ENCODE results near the gene ATF7IP. TPM values are rescaled to one million over a fixed set of nuclear protein-coding genes. Genes with fewer than 3 reads are reported as not detected.
A peak's percentile ranks its signal among the peaks of the same experiment; 100 is the strongest.

Gene ATF7IP
- total RNA-seq, 1 experiment from 2014 or later, result 13.3 TPM

- no peak for DNase-seq (ENCODE audit: low read depth)
Observed at GRCh38 chr12:14473707-14474287, 108.3 kb downstream of the ATF7IP start.

GRCh38 chr12:14479004-14479403 lies 113.5 kb downstream of the ATF7IP start:
- no peak for DNase-seq (ENCODE audit: low read depth)

GRCh38 chr12:14481201-14481600 lies 115.7 kb downstream of the ATF7IP start:
- DNase-seq (ENCODE audit: low read depth), result no peak

DNA sequence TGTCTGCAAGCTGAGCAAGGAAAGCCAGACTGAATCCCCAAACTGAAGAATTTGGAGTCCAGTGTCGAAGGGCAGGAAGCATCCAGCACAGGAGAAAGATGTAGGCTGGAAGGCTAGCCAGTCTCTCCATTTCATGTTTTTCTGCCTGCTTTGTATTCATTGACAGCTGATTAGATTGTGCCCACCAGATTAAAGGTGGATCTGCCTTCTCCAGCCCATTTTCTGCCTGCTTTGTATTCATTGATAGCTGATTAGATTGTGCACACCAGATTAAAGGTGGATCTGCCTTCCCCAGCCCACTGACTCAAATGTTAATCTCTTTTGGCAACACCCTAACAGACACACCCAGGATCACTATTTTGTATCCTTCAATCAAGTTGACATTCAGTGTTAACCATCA lies 116.9 kb downstream of the ATF7IP start:
- no peak for DNase-seq (ENCODE audit: low read depth)

DNA sequence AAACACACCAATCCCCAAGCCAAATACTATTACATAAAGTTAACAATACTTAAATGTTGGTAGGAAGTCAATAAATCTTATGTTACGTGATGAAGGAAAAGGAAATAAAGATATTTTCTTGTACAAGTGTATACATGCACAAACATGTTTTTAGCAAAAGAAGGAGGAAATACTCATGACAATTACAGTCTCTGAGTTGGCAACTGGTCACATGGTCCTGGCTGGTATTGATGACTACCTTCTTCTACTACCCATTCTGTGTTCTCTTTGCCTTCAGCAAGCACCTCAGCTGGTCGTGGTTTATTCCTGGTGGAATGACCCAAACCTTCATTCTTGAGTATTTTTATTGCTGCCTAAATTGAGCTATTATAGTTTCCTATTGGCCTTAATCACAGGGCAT lies 117.4 kb downstream of the ATF7IP start:
- DNase-seq (ENCODE audit: low read depth), result no peak

DNA sequence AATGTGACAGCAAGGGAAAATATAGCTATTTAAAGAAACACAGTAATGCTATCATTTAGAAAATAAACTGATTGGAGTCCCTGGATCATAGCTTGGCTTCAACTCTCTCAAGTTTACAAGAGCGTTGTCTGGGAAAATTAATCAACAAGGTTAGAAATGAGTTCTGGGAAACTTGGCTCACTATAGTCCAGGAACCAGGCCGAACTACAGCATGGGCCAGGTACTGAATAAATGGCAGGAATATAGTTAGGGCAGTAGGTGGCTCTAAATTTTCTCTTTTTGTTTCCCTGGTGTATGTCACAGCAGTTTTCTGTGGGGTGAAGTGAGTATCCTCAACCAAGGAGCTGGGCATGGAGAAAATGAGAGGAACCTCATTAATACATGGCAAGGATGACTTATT lies 129.8 kb downstream of the ATF7IP start:
- DNase-seq (ENCODE audit: low read depth), result no peak

GRCh38 chr12:14505626-14506596 lies 140.4 kb downstream of the ATF7IP start:
- no peak for DNase-seq (ENCODE audit: low read depth)

DNA sequence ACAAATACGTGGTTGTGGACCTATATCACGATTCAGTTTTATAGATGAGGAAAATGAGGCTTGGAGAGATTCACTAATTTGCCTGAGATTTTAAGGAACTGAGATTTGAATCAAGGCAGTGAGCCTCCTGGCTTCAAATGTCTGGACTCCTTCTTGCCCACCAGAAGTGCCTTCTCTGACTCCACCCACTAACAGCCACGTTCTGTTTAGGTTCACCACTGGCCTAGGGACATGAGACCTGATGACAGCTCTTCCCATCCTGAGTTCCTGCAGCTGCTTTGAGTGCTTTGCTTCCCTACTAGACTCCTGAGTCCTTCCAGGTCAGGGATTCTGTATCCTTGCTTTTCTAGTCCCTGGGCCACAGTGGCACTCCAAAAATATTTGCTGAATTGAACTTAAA lies 145.1 kb downstream of the ATF7IP start:
- DNase-seq (ENCODE audit: low read depth), result no peak

DNA sequence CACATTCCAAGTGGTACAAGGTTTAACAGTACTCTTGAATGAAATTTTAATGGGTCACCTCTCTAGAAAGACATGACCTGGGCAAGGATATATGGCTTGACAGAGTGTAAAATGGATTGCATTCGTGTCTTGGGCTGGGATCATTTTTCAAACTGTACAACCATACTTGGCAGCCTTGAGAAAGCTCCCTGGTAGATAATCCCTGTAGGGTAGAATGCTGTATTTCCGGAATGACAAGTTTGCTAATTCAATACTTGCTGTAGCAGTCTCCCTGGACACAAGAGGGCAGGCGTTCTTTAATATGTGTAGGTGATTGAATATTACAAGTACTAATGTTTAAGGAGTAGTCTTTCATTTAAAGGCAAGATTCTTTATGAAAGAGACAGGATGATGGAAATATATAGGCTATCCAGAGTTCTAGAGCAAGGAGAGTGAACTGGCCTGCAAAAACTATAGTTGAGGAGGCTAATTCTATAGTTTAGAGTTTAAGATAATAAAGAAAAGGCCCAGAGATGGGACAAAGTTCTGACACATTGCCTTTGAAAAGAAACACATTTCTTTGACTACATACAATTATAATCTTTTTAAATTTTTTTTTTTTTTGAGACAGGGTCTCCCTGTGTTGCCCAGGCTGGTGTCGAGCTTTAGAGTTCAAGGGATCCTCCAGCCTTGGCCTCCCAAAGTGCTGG lies 148.8 kb downstream of the ATF7IP start:
- peak; percentile 19 for DNase-seq (ENCODE audit: low read depth)

- DNase-seq (ENCODE audit: low read depth), result no peak
Observed at GRCh38 chr12:14514946-14515345, 149.5 kb downstream of the ATF7IP start.

DNA sequence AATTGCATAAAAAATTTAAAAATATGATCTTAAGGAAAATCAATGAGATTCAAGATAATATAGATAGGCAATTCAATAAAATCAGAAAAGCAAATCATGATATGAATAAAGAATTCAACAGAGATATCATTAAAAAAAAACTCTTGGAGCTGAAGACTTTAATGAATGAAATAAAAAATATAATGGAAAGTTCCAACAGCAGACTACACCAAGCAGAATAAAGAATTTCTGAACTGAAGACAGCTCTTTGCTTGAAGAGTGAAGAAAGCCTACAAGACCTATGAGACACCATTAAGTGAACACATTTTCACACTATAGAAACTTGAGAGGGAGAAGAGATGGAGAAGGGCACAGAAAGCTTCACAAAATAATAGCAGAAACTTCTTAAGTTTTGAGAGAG lies 156.3 kb downstream of the ATF7IP start:
- DNase-seq (ENCODE audit: low read depth), result no peak

- DNase-seq (ENCODE audit: low read depth), result no peak
Observed at GRCh38 chr12:14525964-14526363, 160.5 kb downstream of the ATF7IP start.

DNA sequence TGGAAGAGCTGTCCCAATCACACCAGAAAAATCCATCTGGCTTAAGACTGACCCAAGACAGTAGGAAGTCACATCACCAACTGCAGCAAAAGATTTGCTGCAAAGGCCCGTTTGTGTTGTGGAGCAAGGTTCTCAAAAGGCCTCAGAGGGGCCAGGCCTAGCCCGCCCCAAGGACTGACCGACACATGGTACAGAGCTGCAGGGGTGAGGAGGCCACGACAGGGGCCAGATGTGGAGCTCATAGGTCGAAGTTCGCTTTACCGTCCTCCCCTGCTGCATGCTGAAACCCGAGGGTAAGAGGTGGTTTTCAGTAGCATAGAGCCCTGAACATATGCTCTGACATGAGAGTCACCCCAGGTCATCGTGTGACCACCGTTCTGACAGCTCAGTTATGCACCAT lies 166.7 kb downstream of the ATF7IP start:
- no peak for DNase-seq (ENCODE audit: low read depth)

GRCh38 chr12:14537088-14537487 lies 171.6 kb downstream of the ATF7IP start:
- DNase-seq (ENCODE audit: low read depth), result no peak

DNA sequence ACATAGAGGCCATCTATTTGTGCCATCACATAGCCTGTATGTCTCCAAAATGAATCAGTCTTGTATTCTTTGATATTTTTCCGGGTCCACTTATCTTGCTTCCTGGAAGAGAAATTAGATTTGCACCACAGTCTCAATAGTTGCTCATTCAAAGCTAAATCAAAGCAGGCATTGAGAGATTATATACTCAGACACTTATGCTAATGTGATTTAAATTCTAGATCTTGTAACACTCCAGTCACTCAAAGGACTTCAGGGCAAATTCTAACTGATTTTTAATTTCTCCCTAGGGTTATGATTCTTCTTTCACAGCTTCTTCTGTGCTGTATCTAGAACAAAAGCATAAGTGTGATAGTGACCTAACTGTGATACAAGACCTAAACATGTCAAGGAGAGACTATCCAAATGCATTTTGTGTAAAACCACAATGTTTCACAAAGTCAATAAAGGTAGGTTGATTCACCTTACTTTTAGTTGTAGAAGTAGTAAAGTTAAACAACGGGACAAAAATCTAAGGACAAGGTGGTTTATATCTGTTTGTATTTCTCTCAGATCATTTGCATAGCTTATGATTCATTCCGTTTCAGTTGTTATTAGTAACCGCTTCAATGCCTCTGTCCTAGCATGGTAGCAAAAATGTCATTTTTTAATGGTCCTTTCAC lies 175.4 kb downstream of the ATF7IP start:
- DNase-seq (ENCODE audit: low read depth), result no peak

DNA sequence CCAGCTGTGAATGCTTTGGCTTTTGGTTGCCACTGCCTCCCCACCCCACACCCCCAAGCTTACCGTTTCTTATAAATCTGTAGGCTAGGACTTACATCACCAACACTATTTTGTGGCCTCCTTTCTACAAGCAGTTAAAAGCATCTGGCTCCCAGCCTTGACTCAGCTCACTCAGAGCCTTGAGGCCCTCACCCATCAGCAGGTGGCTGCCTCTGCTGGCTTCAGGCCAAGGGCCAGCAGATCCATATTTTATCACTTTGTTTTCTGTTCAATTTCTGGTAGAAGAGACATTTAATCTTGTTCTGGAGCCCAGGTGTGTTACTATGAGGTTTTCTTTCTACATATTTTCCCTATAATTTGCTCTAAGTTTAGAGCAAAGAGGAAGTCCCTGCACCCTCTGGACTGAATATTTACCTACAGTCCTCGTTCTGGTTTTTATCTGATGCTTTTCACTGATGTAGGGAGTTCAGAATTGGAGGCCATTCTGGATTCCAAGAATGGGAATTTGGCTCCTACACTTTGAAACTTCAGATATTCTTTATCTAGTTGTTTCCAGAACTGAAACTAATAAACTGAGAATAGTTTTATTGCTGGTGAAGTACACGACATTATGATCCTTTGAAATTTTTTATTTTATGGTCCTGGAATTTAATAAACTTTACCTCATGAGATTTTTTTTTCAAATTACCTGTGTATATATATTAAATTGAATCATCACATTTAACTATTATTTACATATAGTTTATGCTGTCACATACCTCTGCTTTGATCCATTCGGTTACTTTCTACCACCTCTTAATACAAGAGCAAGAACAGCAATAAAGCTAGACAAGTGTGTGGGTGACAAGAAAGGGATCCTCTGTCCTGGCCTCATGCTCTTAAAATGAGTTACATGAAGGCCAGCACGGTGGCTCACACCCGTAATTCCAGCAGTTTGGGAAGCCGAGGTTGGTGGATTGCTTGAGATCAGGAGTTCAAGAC lies 180.0 kb downstream of the ATF7IP start:
- DNase-seq (ENCODE audit: low read depth), result no peak

DNA sequence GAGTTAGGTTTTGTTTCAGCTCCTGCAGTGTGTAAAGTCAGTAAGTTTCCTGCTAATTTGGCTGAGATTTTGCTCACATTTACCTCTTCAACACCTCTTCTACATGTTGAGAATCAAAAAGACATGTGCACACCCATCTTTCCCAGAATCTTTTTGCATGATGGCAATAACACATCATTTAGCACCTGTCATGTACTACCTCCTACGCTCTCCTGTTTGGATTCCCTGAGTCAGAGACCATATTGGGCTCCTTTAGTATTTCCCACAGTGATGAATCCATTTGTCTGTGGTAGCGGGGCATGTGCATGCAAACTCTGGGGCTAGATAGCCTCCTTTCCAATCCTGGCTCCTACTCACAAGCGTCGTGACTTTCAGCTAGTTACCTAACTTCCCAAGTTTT lies 182.1 kb downstream of the ATF7IP start:
- DNase-seq (ENCODE audit: low read depth), result no peak

DNA sequence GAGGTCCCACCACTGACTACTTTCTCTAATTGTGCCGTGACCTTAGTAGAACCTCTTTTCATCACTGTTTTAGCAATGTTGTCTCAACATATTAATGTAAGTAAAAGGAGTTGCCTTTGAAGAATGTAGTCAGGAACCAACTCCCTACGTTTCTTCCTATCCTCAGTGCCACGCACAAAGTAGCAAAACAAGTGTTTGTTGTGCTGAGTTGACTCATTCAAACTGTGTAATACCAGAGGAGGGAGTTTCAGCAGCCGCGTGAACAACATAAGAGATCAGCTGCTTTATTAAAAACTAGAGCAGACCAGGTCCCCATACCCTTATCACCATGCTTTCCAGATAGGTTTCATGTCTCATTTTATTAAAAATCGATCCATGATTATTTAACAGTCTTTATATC lies 183.1 kb downstream of the ATF7IP start:
- DNase-seq (ENCODE audit: low read depth), result no peak

Measured in HT1080 (cell line).